GM04504 (cell line): Measurements from ENCODE around the gene C16orf86.

Experiments used
- DNase-seq: peaks from one replicate; pipeline ENCODE4 v3.0.0-alpha.2; 2012; ENCODE audit warnings: low read depth

C16orf86 gene

GRCh38 chr16:67694611-67695010 is 28.0 kb downstream of the C16orf86 start:
- DNase-seq = no peak

GRCh38 chr16:67697422-67698185 is 31.0 kb downstream of the C16orf86 start:
- no peak for DNase-seq

GRCh38 chr16:67699265-67699664 is 32.7 kb downstream of the C16orf86 start:
- DNase-seq = no peak

- DNase-seq = no peak
Observed at GRCh38 chr16:67701420-67701819, 34.8 kb downstream of the C16orf86 start.

GRCh38 chr16:67702130-67702529 is 35.5 kb downstream of the C16orf86 start:
- DNase-seq = no peak

- no peak for DNase-seq
Observed at GRCh38 chr16:67703626-67704025, 37.0 kb downstream of the C16orf86 start.

- no peak for DNase-seq
Observed at GRCh38 chr16:67704110-67704509, 37.5 kb downstream of the C16orf86 start.

GRCh38 chr16:67707210-67707609 is 40.6 kb downstream of the C16orf86 start:
- DNase-seq = no peak

- DNase-seq = no peak
Observed at GRCh38 chr16:67707790-67708189, 41.2 kb downstream of the C16orf86 start.

- peak; percentile 21 for DNase-seq
Observed at GRCh38 chr16:67708368-67708771, 41.8 kb downstream of the C16orf86 start.

GRCh38 chr16:67709050-67709449 is 42.4 kb downstream of the C16orf86 start:
- no peak for DNase-seq

- DNase-seq = no peak
Observed at GRCh38 chr16:67710607-67711006, 44.0 kb downstream of the C16orf86 start.

- DNase-seq = no peak
Observed at GRCh38 chr16:67713647-67714273, 47.1 kb downstream of the C16orf86 start.

- no peak for DNase-seq
Observed at GRCh38 chr16:67714522-67714921, 47.9 kb downstream of the C16orf86 start.

GRCh38 chr16:67716097-67716496 is 49.5 kb downstream of the C16orf86 start:
- DNase-seq = no peak
